Measurements from ENCODE around the gene MBD5.

- TF ChIP-seq CTCF (conservative IDR thresholded peaks at IDR 0.05; ENCODE audit: low read depth, low read length), result no peak
- TF ChIP-seq EZH2phosphoT487 (IDR thresholded peaks at IDR 0.05; ENCODE audit: borderline replicate concordance, low read length), result no peak
- TF ChIP-seq EZH2 (IDR thresholded peaks at IDR 0.05; ENCODE audit: low read length, unreplicated experiment), result no peak
Measured at GRCh38 chr2:148560496-148560895, 539.6 kb downstream of the MBD5 start.
